DMS 273 (cell line): Measurements from ENCODE around the gene RBMS2.
"Not testable (repeated sequence)": the region's sequence is repeated elsewhere in the genome, so short reads cannot be mapped to it uniquely, and the experiment has no call there.

Experiments used
- DNase-seq: peaks from one replicate; lab custom pipeline; 2025; ENCODE audit not compliant: unreplicated experiment; lab: John Stamatoyannopoulos, UW

Gene RBMS2

GRCh38 chr12:56514014-56514318 lies 7.7 kb upstream of the RBMS2 start:
- DNase-seq = not testable (repeated sequence)

- DNase-seq = no peak
Observed at GRCh38 chr12:56517854-56518253, 3.8 kb upstream of the RBMS2 start.

- DNase-seq = no peak
Observed at GRCh38 chr12:56518570-56518969, 3.0 kb upstream of the RBMS2 start.

GRCh38 chr12:56520048-56520447 lies 1.6 kb upstream of the RBMS2 start:
- DNase-seq = no peak

GRCh38 chr12:56520506-56520905 lies 1.1 kb upstream of the RBMS2 start:
- no peak for DNase-seq

GRCh38 chr12:56521209-56521589 lies 421 bp upstream of the RBMS2 start:
- DNase-seq = no peak

- DNase-seq = peak; percentile 16
Observed at GRCh38 chr12:56522411-56523193, 982 bp downstream of the RBMS2 start.

DNA sequence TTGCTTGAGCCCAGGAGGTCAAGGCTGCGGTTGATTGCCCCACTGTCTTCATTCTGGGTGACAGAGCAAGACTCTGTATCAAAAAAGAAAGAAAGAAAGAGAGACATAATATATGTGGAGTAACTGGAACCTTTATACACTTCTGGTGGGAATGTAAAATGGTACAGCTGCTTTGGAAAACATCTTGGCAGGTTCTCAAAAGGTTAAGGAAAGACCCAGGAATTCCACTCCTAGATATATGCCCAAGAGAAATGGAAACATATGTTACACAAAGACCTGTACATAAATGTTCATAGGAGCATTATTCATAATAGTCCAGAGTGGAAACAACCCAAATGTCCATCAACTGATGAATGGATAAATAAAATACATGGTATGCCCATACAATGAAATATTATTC lies 7.2 kb downstream of the RBMS2 start:
- peak; percentile 1 for DNase-seq

GRCh38 chr12:56529656-56530055 lies 8.0 kb downstream of the RBMS2 start:
- DNase-seq = no peak

- no peak for DNase-seq
Observed at GRCh38 chr12:56530390-56531055, 8.9 kb downstream of the RBMS2 start.

- no peak for DNase-seq
Observed at GRCh38 chr12:56537546-56537945, 15.9 kb downstream of the RBMS2 start.

DNA sequence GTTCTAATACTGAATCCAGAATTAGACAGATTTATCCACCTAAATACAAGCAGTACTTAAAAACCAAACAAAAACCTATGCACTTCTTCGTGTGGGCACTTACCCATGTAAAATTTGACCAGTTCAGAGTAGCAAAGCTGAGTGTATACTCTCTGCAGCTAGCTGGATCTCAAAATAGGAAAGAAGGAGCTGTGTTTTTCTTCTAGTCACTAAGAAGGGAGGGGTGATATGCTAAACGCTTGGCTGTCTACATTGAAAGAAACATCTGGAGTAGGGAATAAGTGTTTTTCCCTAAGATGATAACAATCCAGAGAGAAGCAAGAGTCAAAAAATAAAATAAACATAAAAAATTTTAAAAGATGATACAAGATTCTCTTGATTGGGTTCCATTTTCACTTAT lies 20.0 kb downstream of the RBMS2 start:
- no peak for DNase-seq

DNA sequence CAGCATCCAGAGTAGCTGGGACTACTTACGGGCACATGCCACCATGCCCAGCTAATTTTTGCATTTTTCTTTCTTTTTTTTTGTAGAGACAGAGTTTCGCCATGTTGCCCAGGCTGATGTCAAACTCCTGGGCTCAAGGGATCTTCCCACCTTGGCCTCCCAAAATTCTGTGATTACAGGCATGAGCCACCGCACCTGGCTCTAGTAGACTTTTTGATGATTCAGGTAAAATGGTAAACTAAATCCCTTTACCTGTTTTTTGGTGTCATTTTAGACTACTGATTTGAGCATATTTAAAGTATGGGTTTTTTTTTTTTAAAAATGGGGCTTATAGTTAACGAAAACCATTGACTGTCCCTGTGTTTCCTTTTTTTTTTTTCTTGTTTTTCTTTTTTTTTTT lies 20.5 kb downstream of the RBMS2 start:
- DNase-seq = no peak

DNA sequence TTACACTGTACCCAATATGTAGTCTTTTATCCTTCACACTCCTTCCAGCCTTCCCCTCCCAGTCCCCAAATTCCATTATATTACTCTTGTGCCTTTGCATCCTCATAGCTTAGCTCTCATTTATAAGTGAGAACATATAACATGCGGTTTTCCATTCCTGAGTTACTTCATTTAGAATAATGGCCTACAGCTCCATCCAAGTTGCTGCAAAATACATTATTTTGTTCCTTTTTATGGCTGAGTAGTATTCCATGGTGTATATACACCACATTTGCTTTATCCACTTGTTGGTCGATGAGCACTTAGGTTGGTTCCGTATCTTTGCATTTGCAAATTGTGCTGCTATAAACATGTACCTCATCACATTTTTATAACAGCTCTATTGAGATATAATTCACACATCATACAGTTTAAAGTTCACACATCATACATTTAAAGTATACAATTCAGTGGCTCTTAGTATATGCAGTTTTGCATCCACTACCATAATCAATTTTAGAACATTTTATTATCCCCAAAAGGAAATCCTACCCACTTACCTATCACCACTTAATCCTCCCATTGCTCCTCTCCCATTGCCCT lies 23.5 kb downstream of the RBMS2 start:
- no peak for DNase-seq

DNA sequence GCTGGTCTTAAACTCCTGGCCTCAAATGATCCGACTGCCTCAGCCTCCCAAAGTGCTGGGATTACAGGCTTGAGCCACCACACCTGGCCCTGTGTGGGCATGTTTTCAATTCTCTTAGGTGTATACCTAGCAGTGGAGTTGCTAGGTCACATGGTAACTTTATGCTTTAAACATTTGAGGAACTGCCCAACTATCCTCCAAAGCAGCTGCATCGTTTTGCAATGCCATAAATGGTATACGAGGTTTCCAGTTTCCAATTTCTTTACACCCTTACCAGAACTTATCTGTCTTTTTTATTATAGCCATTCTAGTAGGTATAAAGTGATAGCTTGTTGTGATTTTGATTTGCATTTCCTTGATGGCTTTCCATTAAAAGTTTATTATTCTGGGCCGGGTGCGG lies 25.1 kb downstream of the RBMS2 start:
- no peak for DNase-seq

DNA sequence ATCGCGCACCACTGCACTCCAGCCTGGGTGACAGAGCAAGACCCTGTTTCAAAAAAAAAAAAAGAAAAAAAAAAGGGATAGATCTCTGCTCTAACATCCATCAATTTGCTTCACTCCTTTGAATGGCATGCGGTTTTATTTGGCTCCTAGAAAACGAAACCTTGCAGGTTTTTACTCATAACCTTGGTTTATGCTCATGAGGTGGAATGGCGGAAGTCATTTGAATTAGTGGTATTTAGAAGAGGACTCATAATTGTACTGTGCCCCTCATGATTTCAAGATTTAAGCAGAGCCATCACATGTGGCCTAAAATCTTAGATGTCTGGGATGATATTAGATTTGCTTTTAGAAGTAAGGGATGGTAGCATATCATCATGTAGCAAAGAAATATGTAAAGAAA lies 29.4 kb downstream of the RBMS2 start:
- no peak for DNase-seq

GRCh38 chr12:56565510-56566101 lies 44.0 kb downstream of the RBMS2 start:
- no peak for DNase-seq

- no peak for DNase-seq
Observed at GRCh38 chr12:56568146-56568545, 46.5 kb downstream of the RBMS2 start.

GRCh38 chr12:56571121-56571520 lies 49.5 kb downstream of the RBMS2 start:
- DNase-seq = no peak

- no peak for DNase-seq
Observed at GRCh38 chr12:56572288-56572687, 50.7 kb downstream of the RBMS2 start.

DNA sequence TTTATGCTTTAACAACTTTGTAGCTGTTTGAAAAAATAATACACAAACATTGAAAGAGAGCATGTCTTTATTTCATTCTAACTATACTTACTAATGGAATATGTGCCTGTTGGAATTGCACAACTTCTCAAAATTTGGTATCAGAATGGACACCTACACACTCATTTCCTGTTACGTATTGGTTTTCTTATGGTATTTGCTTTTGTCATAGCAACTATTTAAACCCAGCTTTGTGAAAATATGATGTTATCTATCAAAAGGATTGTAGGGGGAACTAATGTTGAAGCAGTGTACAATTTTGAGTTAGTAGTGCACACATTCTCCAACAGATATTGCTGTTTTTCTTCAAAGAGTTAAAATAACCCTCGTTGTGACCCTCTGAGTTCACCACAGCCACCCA lies 52.6 kb downstream of the RBMS2 start:
- DNase-seq = no peak

DNA sequence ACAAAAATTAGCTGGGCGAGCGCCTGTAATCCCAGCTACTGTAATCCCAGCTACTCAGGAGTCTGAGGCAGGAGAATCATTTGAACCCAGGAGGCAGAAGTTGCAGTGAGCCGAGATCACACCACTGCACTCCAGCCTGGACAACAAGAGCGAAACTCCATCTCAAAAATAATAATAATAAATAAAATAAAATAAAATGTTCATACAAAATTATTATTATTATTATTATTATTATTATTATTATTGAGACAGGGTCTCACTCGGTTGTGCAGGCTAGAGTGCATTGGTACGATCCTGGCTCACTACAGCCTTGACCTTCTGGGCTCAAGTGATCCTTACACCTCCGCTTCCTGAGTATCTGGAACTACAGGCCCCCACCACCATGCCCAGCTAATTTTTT lies 55.6 kb downstream of the RBMS2 start:
- DNase-seq = not testable (repeated sequence)
